Ovary (tissue), 9 donors: ENCODE results near the gene ELAVL1. TPM values are rescaled to one million over a fixed set of nuclear protein-coding genes. Genes with fewer than 3 reads are reported as not detected.

ENCODE experiments used
- DNase-seq, 5 donors: peaks; one replicate each; pipeline ENCODE4 v3.0.0-alpha.2; 2019 to 2020
- H3K27ac ChIP-seq, 2 donors: fragments of 200-600 bp; one replicate each; pipeline versions ENCODE4 v1.5.1 to v1.8.0; 2019 to 2022
- H3K27me3 ChIP-seq: fragments of 200-600 bp; one replicate; pipeline ENCODE4 v1.8.0; 2022
- H3K36me3 ChIP-seq: fragments of 200-600 bp; sonication (generic); one replicate; pipeline ENCODE4 v1.5.1; 2019
- H3K4me1 ChIP-seq: one replicate; pipeline ENCODE4 v1.8.1; 2013; ENCODE audit warnings: mild to moderate bottlenecking, moderate library complexity; ENCODE audit not compliant: insufficient read depth
- H3K4me3 ChIP-seq: fragments of 200-600 bp; sonication (generic); one replicate; pipeline ENCODE4 v1.5.1; 2017
- H3K9me3 ChIP-seq, 2 donors: fragments of 200-600 bp in 1 of 2; sonication (generic) in 1 of 2; one replicate each; pipeline versions ENCODE4 v1.5.1 to v1.8.1; 2013 to 2019; ENCODE audit warnings: mild to moderate bottlenecking in 1 of 2, moderate library complexity in 1 of 2
- EP300 ChIP-seq: sonication (generic); formaldehyde crosslinking; IDR thresholded peaks from one replicate; pipeline ENCODE4 v1.6.1; 2017; ENCODE audit warnings: antibody characterized with exemption
- POLR2A ChIP-seq: fragments of 450-650 bp; IDR thresholded peaks from one replicate; pipeline ENCODE4 v1.6.1; 2017; ENCODE audit warnings: antibody characterized with exemption, mild to moderate bottlenecking, moderate library complexity
- WGBS, 3 donors: extraction: QIAGEN DNeasy Blood & Tissue Kit in 1 of 3; methylation state at CpG; one replicate each; pipeline versions ENCODE4 v1.1.5 to v1.1.7; 2013 to 2017; 5-methylcytosine and 5-hydroxymethylcytosine counted together
- intact Hi-C, 4 donors: fragments of 100-400 bp; cut with DNase I; formaldehyde crosslinking; loops; one replicate each; pipeline versions ENCODE4 v1.11.0 to v1.15.1; 2022 to 2023
- polyA plus RNA-seq, 2 donors: library from polyadenylated mRNA; stranded (reverse); fragments of 200-250 nt in 1 of 2; fragments of 350-450 nt in 1 of 2; fragmentation: Illumina TruSeq in 1 of 2; extraction: RNeasy Lipid Tissue Mini Kit (QIAGEN cat#74804) in 1 of 2; gene quantifications; one replicate each; pipeline ENCODE4 v1.2.3, GENCODE V29; 2013 to 2014
- total RNA-seq, 7 donors: library from RNA; depleted of rRNA in 2 of 7; stranded (reverse); fragments of >200 nt in 2 of 7; fragmentation: NEBNext Ultra II Directional in 3 of 7; extraction: Animal tissue kit (Norgen Biotek cat#: 25700) in 3 of 7; gene quantifications; one replicate each; pipeline versions ENCODE4 v1.1.0 to v1.2.4, GENCODE V29; 2016 to 2023
- TF ChIP-seq, protein P1 (sequence below), 3 donors: fragments of 450-650 bp in 2 of 3; fragments of 200-600 bp in 1 of 3; IDR thresholded peaks; one replicate each; pipeline versions ENCODE4 v1.5.1 to v1.8.0; 2016 to 2022; ENCODE audit warnings: antibody characterized with exemption in 3 of 3, mild to moderate bottlenecking in 1 of 3
- donor health status: DM: no; HTN: no; CAD: no; lungs with moderate emphysema.
- donor health status: DM: no; HTN: no; CAD: no.
- donor health status: Bipolar disorder and iron deficiency.
- donor health status: DM: yes; HTN: yes; CAD: no.
- donor health status: DM: no; HTN: no; CAD: no.
- donor health status: DM: yes; HTN: yes; CAD: no.

Gene ELAVL1
- total and polyA plus RNA-seq, 9 donors = 13.8 to 78.4 (median 63.5) TPM

GRCh38 chr19:7925171-7925851, 80.1 kb downstream of the ELAVL1 start:
- peak overlapping the region; percentile 41 for H3K4me3 ChIP-seq
- no peaks in the 10 kb centered on the region for H3K36me3 ChIP-seq
- no peaks in the 10 kb centered on the region for H3K27me3 ChIP-seq
- no peaks in the 10 kb centered on the region for H3K9me3 ChIP-seq
- DNase-seq = peak; percentile 64 to 87 (median 79)
- peaks cover 45% of the 10 kb centered on the region for H3K4me1 ChIP-seq
- TF ChIP-seq EP300 = no peak
- TF ChIP-seq, protein P1, sequence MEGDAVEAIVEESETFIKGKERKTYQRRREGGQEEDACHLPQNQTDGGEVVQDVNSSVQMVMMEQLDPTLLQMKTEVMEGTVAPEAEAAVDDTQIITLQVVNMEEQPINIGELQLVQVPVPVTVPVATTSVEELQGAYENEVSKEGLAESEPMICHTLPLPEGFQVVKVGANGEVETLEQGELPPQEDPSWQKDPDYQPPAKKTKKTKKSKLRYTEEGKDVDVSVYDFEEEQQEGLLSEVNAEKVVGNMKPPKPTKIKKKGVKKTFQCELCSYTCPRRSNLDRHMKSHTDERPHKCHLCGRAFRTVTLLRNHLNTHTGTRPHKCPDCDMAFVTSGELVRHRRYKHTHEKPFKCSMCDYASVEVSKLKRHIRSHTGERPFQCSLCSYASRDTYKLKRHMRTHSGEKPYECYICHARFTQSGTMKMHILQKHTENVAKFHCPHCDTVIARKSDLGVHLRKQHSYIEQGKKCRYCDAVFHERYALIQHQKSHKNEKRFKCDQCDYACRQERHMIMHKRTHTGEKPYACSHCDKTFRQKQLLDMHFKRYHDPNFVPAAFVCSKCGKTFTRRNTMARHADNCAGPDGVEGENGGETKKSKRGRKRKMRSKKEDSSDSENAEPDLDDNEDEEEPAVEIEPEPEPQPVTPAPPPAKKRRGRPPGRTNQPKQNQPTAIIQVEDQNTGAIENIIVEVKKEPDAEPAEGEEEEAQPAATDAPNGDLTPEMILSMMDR (IDR thresholded peaks at IDR 0.05) = peak; percentile 55 to 78 (median 66)
- intact Hi-C loops = no loop called here
- no peak overlapping the region for H3K27ac ChIP-seq
- WGBS, 3 donors = 0 to 1% (median 1%) methylated on average over 65 to 98 of the region's 98 CpGs

DNA sequence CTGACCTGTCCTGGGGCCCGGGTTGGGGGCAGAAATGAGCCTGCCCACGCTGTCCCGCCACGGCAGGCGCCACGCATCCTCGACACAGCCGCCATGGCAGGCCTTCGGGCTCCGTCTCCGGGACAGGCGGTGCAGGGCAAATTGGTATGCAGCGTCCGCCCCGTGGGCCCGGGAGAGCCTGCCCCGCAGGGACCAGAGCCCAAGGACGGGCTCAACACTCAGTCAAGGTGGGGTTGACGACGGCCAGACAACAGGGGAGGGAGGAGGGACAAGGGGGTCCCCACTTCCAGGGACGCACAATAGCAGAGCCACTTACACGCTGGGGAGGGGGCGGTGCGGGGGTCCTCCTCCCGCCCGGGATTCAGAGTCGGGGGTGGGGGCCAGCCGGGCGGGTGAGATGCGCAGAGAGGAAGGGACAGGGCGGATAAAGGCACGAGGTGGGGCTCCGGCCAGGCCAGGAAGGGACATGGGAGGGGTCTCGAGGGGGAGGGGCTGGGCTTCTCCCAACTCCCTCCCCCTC, 80.7 kb downstream of the ELAVL1 start:
- Histone ChIP-seq H3K4me3 (peak overlapping the region; percentile 41), H3K27me3 (no peaks in the 10 kb centered on the region), H3K36me3 (no peaks in the 10 kb centered on the region), H3K4me1 (peaks cover 44% of the 10 kb centered on the region), H3K9me3 (no peaks in the 10 kb centered on the region), H3K27ac (no peak overlapping the region)
- peak in 3 of 5 donors; percentile 36 to 56 (median 54) for DNase-seq
- WGBS, 3 donors = 27 to 53% (median 38%) methylated on average over 33 to 34 of the region's 34 CpGs
- TF ChIP-seq, protein P1 (IDR thresholded peaks at IDR 0.05) = no peak
- TF ChIP-seq POLR2A = no peak
- TF ChIP-seq EP300 = no peak
- intact Hi-C loops = no loop called here

DNA sequence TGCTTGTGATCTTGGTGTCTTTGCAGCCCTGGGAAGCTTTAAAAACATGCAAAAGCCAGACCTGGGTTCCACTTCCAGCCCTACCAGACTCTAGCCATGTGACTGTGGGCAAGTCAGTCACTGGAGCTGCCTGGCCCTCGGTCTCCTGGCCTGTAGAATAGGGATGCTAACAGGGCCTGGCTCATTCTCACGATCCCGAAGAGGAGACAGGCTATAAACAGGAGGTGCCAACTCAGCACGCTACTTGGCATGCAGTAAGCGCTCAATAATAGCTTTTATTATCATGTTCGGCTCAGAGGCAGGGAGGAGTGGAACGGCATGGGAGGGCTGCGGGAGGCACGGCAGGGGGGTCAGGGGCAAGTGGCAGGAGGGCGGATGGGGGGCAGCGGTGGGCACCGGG, 81.2 kb downstream of the ELAVL1 start:
- intact Hi-C loops = no loop called here
- DNase-seq = no peak
- Histone ChIP-seq H3K4me1 (peaks cover 41% of the 10 kb centered on the region), H3K36me3 (no peaks in the 10 kb centered on the region), H3K4me3 (peak overlapping the region; percentile 41), H3K27ac (no peak overlapping the region), H3K27me3 (no peaks in the 10 kb centered on the region), H3K9me3 (no peaks in the 10 kb centered on the region)
- 58 to 65% (median 62%) methylated on average over 12 of the region's 12 CpGs for WGBS, 3 donors
- TF ChIP-seq EP300 (no peak), POLR2A (no peak)

DNA sequence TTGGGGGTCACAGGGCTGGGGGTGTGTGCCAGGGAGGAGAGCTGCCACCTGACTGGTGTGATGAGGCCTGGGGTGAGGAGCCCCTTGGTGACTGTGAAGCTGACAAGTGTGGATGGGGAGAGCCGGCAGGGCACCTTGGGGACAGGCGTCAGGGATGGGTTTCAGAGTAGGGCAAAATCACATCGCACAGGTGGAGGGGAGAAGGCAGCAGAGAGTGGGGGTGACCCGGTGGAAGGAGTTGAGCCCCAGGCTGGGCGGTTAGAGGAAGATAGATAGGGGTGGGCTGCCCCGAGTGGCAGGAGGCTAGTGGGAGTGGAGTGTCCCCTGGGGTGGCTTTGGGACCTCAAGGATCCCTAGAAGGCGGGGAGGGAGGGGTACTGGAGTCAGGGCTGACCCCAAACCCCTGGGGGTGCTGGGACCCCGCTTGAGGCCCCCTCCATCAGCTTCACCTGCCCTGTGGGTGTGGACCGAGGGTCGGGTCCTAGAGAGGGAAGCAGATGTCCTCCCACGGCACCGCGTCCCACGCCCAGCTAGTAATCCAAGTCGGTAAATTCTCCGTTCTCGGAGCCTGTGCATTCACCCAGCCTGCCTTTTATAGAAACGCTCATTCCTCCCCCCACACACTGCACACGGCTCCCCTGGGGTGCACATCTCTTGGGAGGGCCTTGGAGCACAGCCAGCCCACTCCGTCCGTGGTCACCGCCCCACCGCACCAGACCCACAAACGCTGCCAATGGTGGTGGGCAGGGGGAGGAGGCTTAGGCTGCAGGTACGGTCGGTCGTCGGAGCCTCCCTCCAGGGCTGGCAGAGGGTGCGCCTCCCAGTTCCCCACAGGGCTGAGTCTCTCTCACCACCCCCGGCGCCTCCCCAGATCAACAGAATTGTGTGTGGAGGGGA, 81.9 kb downstream of the ELAVL1 start:
- no peak overlapping the region for H3K27ac ChIP-seq
- H3K4me3 ChIP-seq = peak overlapping the region; percentile 13
- H3K27me3 ChIP-seq = no peaks in the 10 kb centered on the region
- peak in 3 of 5 donors; percentile 55 to 63 (median 60) for DNase-seq
- intact Hi-C loops = no loop called here
- TF ChIP-seq POLR2A (no peak), EP300 (no peak)
- TF ChIP-seq, protein P1 (IDR thresholded peaks at IDR 0.05) = no peak
- 66 to 84% (median 69%) methylated on average over 29 to 31 of the region's 31 CpGs for whole genome bisulfite sequencing, 3 donors
- H3K36me3 ChIP-seq = no peaks in the 10 kb centered on the region
- H3K9me3 ChIP-seq = no peaks in the 10 kb centered on the region
- peaks cover 38% of the 10 kb centered on the region for H3K4me1 ChIP-seq
